Spleen (tissue), 7 donors: ENCODE measurements around the gene NSUN6.

Source experiments
- POLR2A ChIP-seq, 3 donors: fragments of 450-650 bp; IDR thresholded peaks; one replicate each; pipeline ENCODE4 v1.5.1; 2017; ENCODE audit warnings: antibody characterized with exemption in 3 of 3, mild to moderate bottlenecking in 1 of 3
- POLR2AphosphoS5 ChIP-seq, 3 donors: sonication (generic); formaldehyde crosslinking; IDR thresholded peaks; one replicate each; pipeline ENCODE4 v1.5.1; 2017; ENCODE audit warnings: antibody characterized with exemption in 3 of 3
- TF ChIP-seq, protein P1 (sequence below), 11 experiments: fragments of 200-600 bp in 7 of 11; fragments of 450-650 bp in 4 of 11; sonication (generic) in 4 of 11; IDR thresholded peaks in 8 of 11; conservative IDR thresholded peaks in 3 of 11; 1 replicate in 7 of 11; 2 replicates in 4 of 11; pipeline versions ENCODE4 v1.4.0 to v1.8.0; 2016 to 2021; ENCODE audit warnings: antibody characterized with exemption in 11 of 11, inconsistent platforms in 4 of 11, mild to moderate bottlenecking in 1 of 11
- donor health status: DM: no; HTN: no; CAD: no; lungs with moderate emphysema.
- donor health status: DM: no; HTN: no; CAD: no.
- donor health status: DM: no; HTN: no; CAD: no.

DNA sequence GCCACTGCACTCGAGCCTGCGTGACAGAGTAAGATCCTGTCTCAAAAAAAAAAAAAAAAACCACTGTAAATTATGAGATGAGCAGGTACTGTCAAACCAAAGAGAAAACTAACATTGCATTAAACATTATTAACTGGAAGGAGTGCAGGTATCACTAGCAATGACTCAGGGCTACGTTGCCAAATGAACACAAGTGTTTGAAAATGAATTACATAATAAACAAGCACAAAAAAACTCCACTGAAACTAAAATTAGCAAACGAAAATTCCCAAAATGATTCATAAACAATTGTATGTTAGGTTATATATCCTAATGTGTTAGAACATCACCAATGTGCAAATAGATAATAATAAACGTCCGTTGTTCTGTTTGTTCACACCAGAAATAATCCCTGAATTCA, 42.8 kb downstream of the NSUN6 start:
- TF ChIP-seq, protein P1, sequence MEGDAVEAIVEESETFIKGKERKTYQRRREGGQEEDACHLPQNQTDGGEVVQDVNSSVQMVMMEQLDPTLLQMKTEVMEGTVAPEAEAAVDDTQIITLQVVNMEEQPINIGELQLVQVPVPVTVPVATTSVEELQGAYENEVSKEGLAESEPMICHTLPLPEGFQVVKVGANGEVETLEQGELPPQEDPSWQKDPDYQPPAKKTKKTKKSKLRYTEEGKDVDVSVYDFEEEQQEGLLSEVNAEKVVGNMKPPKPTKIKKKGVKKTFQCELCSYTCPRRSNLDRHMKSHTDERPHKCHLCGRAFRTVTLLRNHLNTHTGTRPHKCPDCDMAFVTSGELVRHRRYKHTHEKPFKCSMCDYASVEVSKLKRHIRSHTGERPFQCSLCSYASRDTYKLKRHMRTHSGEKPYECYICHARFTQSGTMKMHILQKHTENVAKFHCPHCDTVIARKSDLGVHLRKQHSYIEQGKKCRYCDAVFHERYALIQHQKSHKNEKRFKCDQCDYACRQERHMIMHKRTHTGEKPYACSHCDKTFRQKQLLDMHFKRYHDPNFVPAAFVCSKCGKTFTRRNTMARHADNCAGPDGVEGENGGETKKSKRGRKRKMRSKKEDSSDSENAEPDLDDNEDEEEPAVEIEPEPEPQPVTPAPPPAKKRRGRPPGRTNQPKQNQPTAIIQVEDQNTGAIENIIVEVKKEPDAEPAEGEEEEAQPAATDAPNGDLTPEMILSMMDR (IDR thresholded peaks at IDR 0.05 in 8 of 11, conservative IDR thresholded peaks at IDR 0.05 in 3 of 11) = no peak
- TF ChIP-seq POLR2A (IDR thresholded peaks at IDR 0.05) (no peak), POLR2AphosphoS5 (IDR thresholded peaks at IDR 0.05) (no peak)
